ENCODE results near the gene ELAPOR2. TPM values are rescaled to one million over a fixed set of nuclear protein-coding genes. Genes with fewer than 3 reads are reported as not detected.
A peak's percentile ranks its signal among the peaks of the same experiment; 100 is the strongest.
"Not testable (repeated sequence)": the region's sequence is repeated elsewhere in the genome, so short reads cannot be mapped to it uniquely, and the experiment has no call there.

Gene ELAPOR2, protein sequence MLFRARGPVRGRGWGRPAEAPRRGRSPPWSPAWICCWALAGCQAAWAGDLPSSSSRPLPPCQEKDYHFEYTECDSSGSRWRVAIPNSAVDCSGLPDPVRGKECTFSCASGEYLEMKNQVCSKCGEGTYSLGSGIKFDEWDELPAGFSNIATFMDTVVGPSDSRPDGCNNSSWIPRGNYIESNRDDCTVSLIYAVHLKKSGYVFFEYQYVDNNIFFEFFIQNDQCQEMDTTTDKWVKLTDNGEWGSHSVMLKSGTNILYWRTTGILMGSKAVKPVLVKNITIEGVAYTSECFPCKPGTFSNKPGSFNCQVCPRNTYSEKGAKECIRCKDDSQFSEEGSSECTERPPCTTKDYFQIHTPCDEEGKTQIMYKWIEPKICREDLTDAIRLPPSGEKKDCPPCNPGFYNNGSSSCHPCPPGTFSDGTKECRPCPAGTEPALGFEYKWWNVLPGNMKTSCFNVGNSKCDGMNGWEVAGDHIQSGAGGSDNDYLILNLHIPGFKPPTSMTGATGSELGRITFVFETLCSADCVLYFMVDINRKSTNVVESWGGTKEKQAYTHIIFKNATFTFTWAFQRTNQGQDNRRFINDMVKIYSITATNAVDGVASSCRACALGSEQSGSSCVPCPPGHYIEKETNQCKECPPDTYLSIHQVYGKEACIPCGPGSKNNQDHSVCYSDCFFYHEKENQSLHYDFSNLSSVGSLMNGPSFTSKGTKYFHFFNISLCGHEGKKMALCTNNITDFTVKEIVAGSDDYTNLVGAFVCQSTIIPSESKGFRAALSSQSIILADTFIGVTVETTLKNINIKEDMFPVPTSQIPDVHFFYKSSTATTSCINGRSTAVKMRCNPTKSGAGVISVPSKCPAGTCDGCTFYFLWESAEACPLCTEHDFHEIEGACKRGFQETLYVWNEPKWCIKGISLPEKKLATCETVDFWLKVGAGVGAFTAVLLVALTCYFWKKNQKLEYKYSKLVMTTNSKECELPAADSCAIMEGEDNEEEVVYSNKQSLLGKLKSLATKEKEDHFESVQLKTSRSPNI
- 1 to 10 TPM in 2 of 4 donors, not detected in 2; 2.6 to 7.6 TPM for polyA plus RNA-seq
- long read RNA-seq, donor 1 = 0 reads
- long read RNA-seq, donor 2 = 0 reads
- long read RNA-seq, donor 3 = 0 reads
- long read RNA-seq, donor 4 = 0 reads
- long read RNA-seq, donor 5 = 0 reads
- long read RNA-seq, donor 6 = 0 reads
- long read RNA-seq, donor 7 = 0 reads
- long read RNA-seq, donor 8, partial matches to known transcripts = 0 of 1 reads
- long read RNA-seq, donor 8, other reads (novel, unspliced or antisense) = 0 of 1 reads
- long read RNA-seq, donor 9 = 0 reads
- long read RNA-seq, donor 10 = 0 reads

DNA sequence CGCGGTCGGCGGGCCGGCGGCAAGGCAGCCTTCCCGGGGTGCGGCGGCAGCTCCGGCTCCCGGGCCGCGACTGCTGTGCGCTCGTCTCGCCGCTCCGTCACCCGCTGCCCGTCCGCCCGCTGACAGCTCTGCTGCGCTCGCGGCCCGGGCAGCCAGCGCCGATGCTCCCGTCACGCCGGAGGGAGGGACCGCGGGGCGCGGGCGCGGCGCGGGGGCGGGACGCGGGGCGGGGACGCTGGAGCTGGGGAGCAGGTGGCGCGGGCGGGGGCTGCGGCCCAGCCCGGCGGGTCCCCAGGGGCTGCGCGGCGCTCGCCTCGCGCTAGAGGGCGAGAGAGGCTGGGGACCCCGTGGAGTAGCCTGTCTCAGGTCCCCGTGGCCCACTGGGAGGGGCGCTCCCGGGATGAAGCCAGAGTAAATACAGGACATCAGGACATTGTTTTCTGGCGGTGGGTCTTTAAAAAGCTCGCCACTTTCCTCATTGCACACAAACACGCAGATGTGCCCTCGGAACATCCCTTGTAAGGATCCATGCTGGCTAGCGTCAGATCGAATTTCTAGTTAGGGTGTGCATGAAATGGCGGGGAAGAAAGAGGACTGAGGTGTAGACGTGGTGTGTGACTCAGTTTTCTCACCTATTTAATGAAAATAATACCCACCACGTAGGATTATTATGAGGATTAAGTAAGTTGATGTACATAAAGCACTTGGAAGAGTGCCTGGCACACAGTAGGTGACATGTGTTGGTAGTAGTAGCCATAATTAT, at the start of gene ELAPOR2:
ELAPOR2 (minus strand) TSS at position 130 of the 763 bp plus-strand sequence. CDS start 141 bp downstream, outside the sequence.
- peak within 1 kb of the TSS; percentile 39 to 62 (median 54) for H3K4me3 ChIP-seq (ENCODE audit: low read depth in 1 of 3, low read length in 3 of 3)
- peak within 1 kb of the TSS in 1 of 3 donors; percentile 44 for H3K27ac ChIP-seq (ENCODE audit: low read depth in 1 of 3, low read length in 2 of 3)
- DNase-seq (peak; percentile 49 to 81), FAIRE-seq (no peak)
- peaks cover 0 to 27% (median 0%) of the 10 kb centered on the region in 3 donors for H3K27me3 ChIP-seq (ENCODE audit: control insufficient read depth in 3 of 3, insufficient read depth in 3 of 3, low read length in 3 of 3)
- H3K4me1 ChIP-seq (ENCODE audit: control insufficient read depth in 3 of 3, insufficient read depth in 2 of 3, low read depth in 1 of 3, low read length in 2 of 3) = peaks cover 0 to 9% (median 2%) of the 10 kb centered on the region in 3 donors
- H3K9me3 ChIP-seq (ENCODE audit: control insufficient read depth in 2 of 2, insufficient read depth in 1 of 2, low read depth in 1 of 2, low read length in 1 of 2) = no peaks in the 10 kb centered on the region
- 1% methylated on average over 34 to 70 of the region's 70 CpGs for WGBS, 3 donors
- H3K36me3 ChIP-seq (ENCODE audit: control insufficient read depth in 3 of 3, insufficient read depth in 2 of 3, low read depth in 1 of 3, low read length in 3 of 3) = no peaks in the 10 kb centered on the region

GRCh38 chr7:87107949-87108776, 48.7 kb upstream of the ELAPOR2 start:
- DNase-seq = no peak
- H3K27ac ChIP-seq (ENCODE audit: low read depth in 1 of 3, low read length in 2 of 3) = no peak overlapping the region
- peaks cover 0 to 3% of the 10 kb centered on the region in 2 donors for H3K9me3 ChIP-seq (ENCODE audit: control insufficient read depth in 2 of 2, insufficient read depth in 1 of 2, low read depth in 1 of 2, low read length in 1 of 2)
- WGBS, 3 donors = 76 to 83% (median 77%) methylated on average over 6 of the region's 6 CpGs
- H3K36me3 ChIP-seq (ENCODE audit: control insufficient read depth in 3 of 3, insufficient read depth in 2 of 3, low read depth in 1 of 3, low read length in 3 of 3) = no peaks in the 10 kb centered on the region
- peaks cover 0 to 4% (median 0%) of the 10 kb centered on the region in 3 donors for H3K4me1 ChIP-seq (ENCODE audit: control insufficient read depth in 3 of 3, insufficient read depth in 2 of 3, low read depth in 1 of 3, low read length in 2 of 3)
- FAIRE-seq = no peak
- H3K4me3 ChIP-seq (ENCODE audit: low read depth in 1 of 3, low read length in 3 of 3) = no peak overlapping the region
- H3K27me3 ChIP-seq (ENCODE audit: control insufficient read depth in 3 of 3, insufficient read depth in 3 of 3, low read length in 3 of 3) = peaks cover 0 to 13% (median 0%) of the 10 kb centered on the region in 3 donors

- FAIRE-seq (no peak), DNase-seq (no peak)
- no peak overlapping the region for H3K27ac ChIP-seq (ENCODE audit: low read depth in 1 of 3, low read length in 2 of 3)
- 61 to 66% (median 62%) methylated on average over 4 of the region's 4 CpGs for WGBS, 3 donors
- H3K4me3 ChIP-seq (ENCODE audit: low read depth in 1 of 3, low read length in 3 of 3) = no peak overlapping the region
- peaks cover 0 to 3% of the 10 kb centered on the region in 2 donors for H3K9me3 ChIP-seq (ENCODE audit: control insufficient read depth in 2 of 2, insufficient read depth in 1 of 2, low read depth in 1 of 2, low read length in 1 of 2)
- peaks cover 0 to 13% (median 0%) of the 10 kb centered on the region in 3 donors for H3K27me3 ChIP-seq (ENCODE audit: control insufficient read depth in 3 of 3, insufficient read depth in 3 of 3, low read length in 3 of 3)
- H3K4me1 ChIP-seq (ENCODE audit: control insufficient read depth in 3 of 3, insufficient read depth in 2 of 3, low read depth in 1 of 3, low read length in 2 of 3) = peaks cover 0 to 4% (median 0%) of the 10 kb centered on the region in 3 donors
- H3K36me3 ChIP-seq (ENCODE audit: control insufficient read depth in 3 of 3, insufficient read depth in 2 of 3, low read depth in 1 of 3, low read length in 3 of 3) = no peaks in the 10 kb centered on the region
Measured at GRCh38 chr7:87106974-87107612, 47.6 kb upstream of the ELAPOR2 start.

- DNase-seq = no peak
- WGBS, 3 donors = 29 to 60% (median 33%) methylated on average over 1 of the region's 1 CpG
Measured at GRCh38 chr7:87105401-87105800, 45.9 kb upstream of the ELAPOR2 start.

GRCh38 chr7:87100326-87100725, 40.9 kb upstream of the ELAPOR2 start:
- peaks cover 0 to under 1% of the 10 kb centered on the region in 2 donors for H3K9me3 ChIP-seq (ENCODE audit: control insufficient read depth in 2 of 2, insufficient read depth in 1 of 2, low read depth in 1 of 2, low read length in 1 of 2)
- no peaks in the 10 kb centered on the region for H3K4me1 ChIP-seq (ENCODE audit: control insufficient read depth in 3 of 3, insufficient read depth in 2 of 3, low read depth in 1 of 3, low read length in 2 of 3)
- H3K36me3 ChIP-seq (ENCODE audit: control insufficient read depth in 3 of 3, insufficient read depth in 2 of 3, low read depth in 1 of 3, low read length in 3 of 3) = no peaks in the 10 kb centered on the region
- DNase-seq (no peak), FAIRE-seq (no peak)
- no peak overlapping the region for H3K27ac ChIP-seq (ENCODE audit: low read depth in 1 of 3, low read length in 2 of 3)
- peaks cover 0 to under 1% (median 0%) of the 10 kb centered on the region in 3 donors for H3K27me3 ChIP-seq (ENCODE audit: control insufficient read depth in 3 of 3, insufficient read depth in 3 of 3, low read length in 3 of 3)
- H3K4me3 ChIP-seq (ENCODE audit: low read depth in 1 of 3, low read length in 3 of 3) = no peak overlapping the region
- WGBS, 3 donors = 76 to 89% (median 79%) methylated on average over 2 of the region's 2 CpGs

More at GRCh38 chr7:87105401-87105800, 45.9 kb upstream of the ELAPOR2 start:
- Histone ChIP-seq H3K4me3 (ENCODE audit: low read depth in 1 of 3, low read length in 3 of 3) (no peak overlapping the region), H3K4me1 (ENCODE audit: control insufficient read depth in 3 of 3, insufficient read depth in 2 of 3, low read depth in 1 of 3, low read length in 2 of 3) (no peaks in the 10 kb centered on the region), H3K27me3 (ENCODE audit: control insufficient read depth in 3 of 3, insufficient read depth in 3 of 3, low read length in 3 of 3) (peaks cover 0 to 13% (median 0%) of the 10 kb centered on the region in 3 donors), H3K36me3 (ENCODE audit: control insufficient read depth in 3 of 3, insufficient read depth in 2 of 3, low read depth in 1 of 3, low read length in 3 of 3) (no peaks in the 10 kb centered on the region), H3K27ac (ENCODE audit: low read depth in 1 of 3, low read length in 2 of 3) (no peak overlapping the region), H3K9me3 (ENCODE audit: control insufficient read depth in 2 of 2, insufficient read depth in 1 of 2, low read depth in 1 of 2, low read length in 1 of 2) (peaks cover 0 to 3% of the 10 kb centered on the region in 2 donors)
- no peak for FAIRE-seq

DNA sequence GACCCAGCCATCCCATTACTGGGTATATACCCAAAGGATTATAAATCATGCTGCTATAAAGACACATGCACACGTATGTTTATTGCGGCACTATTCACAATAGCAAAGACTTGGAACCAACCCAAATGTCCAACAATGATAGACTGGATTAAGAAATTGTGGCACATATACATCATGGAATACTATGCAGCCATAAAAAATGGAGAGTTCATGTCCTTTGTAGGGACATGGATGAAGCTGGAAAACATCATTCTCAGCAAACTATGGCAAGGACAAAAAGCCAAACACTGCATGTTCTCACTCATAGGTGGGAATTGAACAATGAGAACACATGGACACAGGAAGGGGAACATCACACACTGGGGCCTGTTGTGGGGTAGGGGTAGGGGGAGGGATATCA, 37.9 kb upstream of the ELAPOR2 start:
- H3K27me3 ChIP-seq (ENCODE audit: control insufficient read depth in 3 of 3, insufficient read depth in 3 of 3, low read length in 3 of 3); H3K27ac ChIP-seq (ENCODE audit: low read depth in 1 of 3, low read length in 2 of 3); H3K4me3 ChIP-seq (ENCODE audit: low read depth in 1 of 3, low read length in 3 of 3); FAIRE-seq; DNase-seq; H3K9me3 ChIP-seq (ENCODE audit: control insufficient read depth in 2 of 2, insufficient read depth in 1 of 2, low read depth in 1 of 2, low read length in 1 of 2); H3K4me1 ChIP-seq (ENCODE audit: control insufficient read depth in 3 of 3, insufficient read depth in 2 of 3, low read depth in 1 of 3, low read length in 2 of 3); H3K36me3 ChIP-seq (ENCODE audit: control insufficient read depth in 3 of 3, insufficient read depth in 2 of 3, low read depth in 1 of 3, low read length in 3 of 3): not testable (repeated sequence)
- no CpG with 5 or more reads among the region's 2 CpGs for WGBS, 3 donors

- WGBS, 3 donors = 72 to 75% (median 73%) methylated on average over 2 of the region's 2 CpGs
- Histone ChIP-seq H3K27me3 (ENCODE audit: control insufficient read depth in 3 of 3, insufficient read depth in 3 of 3, low read length in 3 of 3) (no peaks in the 10 kb centered on the region), H3K4me3 (ENCODE audit: low read depth in 1 of 3, low read length in 3 of 3) (no peak overlapping the region), H3K4me1 (ENCODE audit: control insufficient read depth in 3 of 3, insufficient read depth in 2 of 3, low read depth in 1 of 3, low read length in 2 of 3) (no peaks in the 10 kb centered on the region), H3K27ac (ENCODE audit: low read depth in 1 of 3, low read length in 2 of 3) (no peak overlapping the region), H3K36me3 (ENCODE audit: control insufficient read depth in 3 of 3, insufficient read depth in 2 of 3, low read depth in 1 of 3, low read length in 3 of 3) (no peaks in the 10 kb centered on the region), H3K9me3 (ENCODE audit: control insufficient read depth in 2 of 2, insufficient read depth in 1 of 2, low read depth in 1 of 2, low read length in 1 of 2) (no peaks in the 10 kb centered on the region)
- no peak for FAIRE-seq
- DNase-seq = no peak
Measured at GRCh38 chr7:87094322-87094721, 34.9 kb upstream of the ELAPOR2 start.

All from small intestine (tissue), 16 donors.